Measurements from ENCODE around the gene NTNG1.

NTNG1 gene

GRCh38 chr1:107363154-107363553 is 222.3 kb downstream of the NTNG1 start:
- no peak for TF ChIP-seq CTCF (IDR thresholded peaks at IDR 0.05)

DNA sequence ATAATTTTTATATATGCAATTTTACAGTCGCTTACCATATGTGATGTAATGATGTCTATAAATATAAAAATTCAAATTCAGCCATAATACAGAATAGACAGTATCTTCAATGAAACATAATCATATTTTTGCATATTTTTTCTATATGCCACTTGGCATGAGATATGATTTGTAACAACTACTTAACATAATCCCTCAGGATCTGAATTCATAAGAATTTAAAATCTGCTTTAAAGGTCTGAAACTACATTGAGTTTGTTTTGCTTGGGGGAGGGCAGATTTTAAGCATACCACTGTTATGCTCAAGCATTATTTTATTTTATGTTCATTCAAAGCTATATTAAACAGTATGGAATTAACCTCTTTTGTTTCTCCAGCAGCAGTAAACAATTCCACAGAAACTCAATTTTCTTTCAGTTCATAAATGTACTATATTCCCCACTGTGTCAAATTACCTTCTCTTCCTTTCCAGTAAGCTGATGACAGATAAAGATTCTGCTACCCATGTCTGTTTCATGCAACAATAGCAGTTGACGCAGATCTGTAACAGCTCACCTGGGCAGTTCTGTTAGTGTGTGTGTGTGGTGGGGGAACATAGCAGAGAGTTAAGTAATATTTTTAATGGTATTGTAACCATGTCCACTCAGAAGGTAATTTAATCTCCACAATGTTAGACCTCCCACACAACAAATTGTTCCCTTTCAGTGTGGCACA is 224.8 kb downstream of the NTNG1 start:
- TF ChIP-seq CTCF (IDR thresholded peaks at IDR 0.05) = no peak

DNA sequence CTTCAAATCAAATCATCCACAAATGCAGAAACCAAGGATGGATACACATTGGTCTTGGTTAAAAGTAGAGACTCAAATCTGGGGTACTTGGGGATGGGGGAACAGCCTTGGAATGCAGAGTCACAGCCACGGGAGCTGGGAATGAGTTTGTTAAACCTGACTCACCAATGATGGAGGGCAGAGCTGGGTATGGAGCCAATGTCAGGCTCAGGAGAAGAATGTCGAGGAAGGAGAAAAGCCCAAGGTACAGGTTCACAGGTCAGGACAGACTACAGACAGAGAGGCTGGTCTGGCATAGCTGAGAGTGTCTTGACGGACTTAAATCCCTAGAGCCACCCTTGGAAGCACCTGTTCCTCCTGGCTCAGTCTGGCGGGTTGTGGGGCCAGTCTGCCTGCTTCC is 237.6 kb downstream of the NTNG1 start:
- no peak for TF ChIP-seq CTCF (IDR thresholded peaks at IDR 0.05)

DNA sequence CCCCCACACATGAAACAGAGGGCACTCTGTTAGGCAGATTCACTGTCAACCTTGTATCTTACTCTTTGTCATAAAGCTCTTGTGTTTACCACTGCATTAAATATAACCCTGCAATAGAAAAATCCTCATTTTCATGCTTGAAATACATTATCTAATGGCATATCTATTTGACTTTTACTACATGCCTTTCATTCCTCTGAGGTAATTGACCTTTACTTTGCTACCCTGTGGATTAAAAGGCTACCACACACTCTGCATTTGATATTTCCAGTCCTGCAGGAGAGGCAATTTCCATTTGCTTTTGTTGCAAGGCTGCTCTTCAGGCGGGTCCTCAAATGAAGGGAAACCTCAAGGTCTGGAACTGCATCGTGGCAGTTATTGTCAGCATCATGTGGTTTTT is 238.0 kb downstream of the NTNG1 start:
- TF ChIP-seq CTCF (IDR thresholded peaks at IDR 0.05) = no peak

- TF ChIP-seq CTCF (IDR thresholded peaks at IDR 0.05) = no peak
Measured at GRCh38 chr1:107379826-107380225, 239.0 kb downstream of the NTNG1 start.

DNA sequence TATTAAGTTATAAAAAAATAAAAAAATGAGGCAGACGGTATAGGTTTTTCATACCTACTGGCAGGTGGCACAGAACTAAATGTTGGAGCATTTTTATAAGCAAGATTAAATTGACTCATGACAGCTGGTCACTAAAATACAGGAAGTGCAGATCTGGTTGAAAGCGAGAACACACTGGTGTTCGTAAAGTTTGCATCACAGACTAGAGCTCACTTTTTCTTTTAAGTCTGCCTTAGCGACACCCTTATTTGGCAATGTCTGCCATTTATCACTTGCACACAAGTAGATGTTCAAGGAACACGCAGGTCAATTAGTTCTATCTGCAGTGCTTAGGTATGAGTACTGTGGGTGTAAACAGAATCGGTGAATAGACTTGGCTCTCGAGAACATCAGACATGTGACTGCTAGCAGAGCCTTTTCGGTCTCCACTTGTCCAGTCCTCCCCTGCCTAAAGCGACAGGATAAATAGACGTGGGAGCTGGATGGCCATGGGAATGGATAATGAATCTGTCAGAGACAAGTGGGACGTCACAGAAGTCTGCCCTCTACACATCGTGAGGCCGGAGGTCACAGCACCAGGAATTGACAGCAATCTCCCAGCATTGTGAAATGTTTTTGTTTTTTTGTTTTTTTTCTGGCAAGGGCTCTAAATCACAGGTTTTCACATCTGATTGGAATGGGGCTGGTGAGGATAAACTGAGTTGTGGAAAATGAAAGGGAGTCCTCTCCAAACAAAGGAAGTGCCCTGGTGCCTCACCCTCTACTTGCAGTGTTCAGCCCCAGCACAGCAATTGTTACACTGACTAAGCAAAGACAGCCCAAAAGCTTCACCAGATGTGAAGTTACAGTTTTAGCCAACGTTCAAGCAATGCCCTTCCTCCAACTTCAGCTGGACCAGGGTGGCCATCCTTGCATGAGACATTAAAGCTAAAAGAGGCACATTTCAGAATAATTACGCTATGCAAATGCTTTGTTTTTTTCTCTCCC is 248.9 kb downstream of the NTNG1 start:
- no peak for TF ChIP-seq CTCF (IDR thresholded peaks at IDR 0.05)

DNA sequence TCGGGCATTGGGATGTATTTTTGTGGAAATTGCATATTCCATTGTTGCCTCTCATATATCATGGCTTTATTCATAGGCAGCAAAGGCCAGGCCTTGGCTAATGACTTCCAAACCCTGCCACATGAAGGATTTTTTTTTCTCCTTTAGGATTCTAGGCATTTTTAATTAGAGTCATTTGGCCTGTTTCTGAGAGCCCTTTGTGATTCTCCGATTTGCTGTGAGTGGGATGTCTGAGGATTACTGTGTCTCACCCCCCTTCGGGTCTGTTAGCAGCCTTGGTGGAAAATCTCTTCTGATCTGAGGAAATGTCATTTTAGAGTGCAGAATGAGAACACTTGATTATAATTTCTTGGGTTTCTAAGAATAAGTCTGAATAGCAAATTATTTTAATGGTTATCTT is 253.5 kb downstream of the NTNG1 start:
- TF ChIP-seq CTCF (IDR thresholded peaks at IDR 0.05) = no peak

Measured in LNCAP (cell line).